WI38 (cell line): ENCODE measurements around the gene ITGB2.

Experiments used
- H3K4me3 ChIP-seq: 2 replicates; pipeline ENCODE4 v1.5.1; 2011; ENCODE audit warnings: low read depth, mild to moderate bottlenecking, control low read depth, low read length
- CTCF ChIP-seq: IDR thresholded peaks from 2 replicates; pipeline ENCODE4 v1.5.1; 2012; ENCODE audit warnings: low read depth, mild to moderate bottlenecking, control low read depth, low read length

The ITGB2 gene

GRCh38 chr21:44878053-44878982, 42.4 kb downstream of the ITGB2 start:
- H3K4me3 ChIP-seq = no peak overlapping the region
- TF ChIP-seq CTCF = no peak

- no peak overlapping the region for H3K4me3 ChIP-seq
Observed at GRCh38 chr21:44876849-44877575, 43.7 kb downstream of the ITGB2 start.

GRCh38 chr21:44875316-44875700, 45.4 kb downstream of the ITGB2 start:
- H3K4me3 ChIP-seq = peak overlapping the region; percentile 94
- TF ChIP-seq CTCF = no peak

More at GRCh38 chr21:44876849-44877575, 43.7 kb downstream of the ITGB2 start:
- TF ChIP-seq CTCF = no peak

GRCh38 chr21:44874497-44875315, 46.0 kb downstream of the ITGB2 start:
- no peak for TF ChIP-seq CTCF
- H3K4me3 ChIP-seq = peak overlapping the region; percentile 94

GRCh38 chr21:44874240-44874496, 46.5 kb downstream of the ITGB2 start:
- TF ChIP-seq CTCF = no peak
- peak overlapping the region; percentile 94 for H3K4me3 ChIP-seq

GRCh38 chr21:44873356-44874239, 47.1 kb downstream of the ITGB2 start, which contains the start of gene PTTG1IP:
PTTG1IP (minus strand) TSS chr21:44873690; CDS start chr21:44873616, 74 bp downstream.
- H3K4me3 ChIP-seq = peak within 1 kb of the TSS; percentile 94
- no peak for TF ChIP-seq CTCF
